GM19239 (cell line): ENCODE data around the gene SH2D2A.

Source experiments
- DNase-seq: peaks from one replicate; pipeline ENCODE4 v3.0.0; 2011; ENCODE audit warnings: low spot score; ENCODE audit not compliant: insufficient read length
- FAIRE-seq: peaks from 2 replicates; lab custom pipeline; 2011; peaks lifted over from hg19 to GRCh38; lab: Jason Lieb, UNC

SH2D2A gene

GRCh38 chr1:156805766-156806511 is 10.7 kb downstream of the SH2D2A start:
- DNase-seq (no peak), FAIRE-seq (no peak)

DNA sequence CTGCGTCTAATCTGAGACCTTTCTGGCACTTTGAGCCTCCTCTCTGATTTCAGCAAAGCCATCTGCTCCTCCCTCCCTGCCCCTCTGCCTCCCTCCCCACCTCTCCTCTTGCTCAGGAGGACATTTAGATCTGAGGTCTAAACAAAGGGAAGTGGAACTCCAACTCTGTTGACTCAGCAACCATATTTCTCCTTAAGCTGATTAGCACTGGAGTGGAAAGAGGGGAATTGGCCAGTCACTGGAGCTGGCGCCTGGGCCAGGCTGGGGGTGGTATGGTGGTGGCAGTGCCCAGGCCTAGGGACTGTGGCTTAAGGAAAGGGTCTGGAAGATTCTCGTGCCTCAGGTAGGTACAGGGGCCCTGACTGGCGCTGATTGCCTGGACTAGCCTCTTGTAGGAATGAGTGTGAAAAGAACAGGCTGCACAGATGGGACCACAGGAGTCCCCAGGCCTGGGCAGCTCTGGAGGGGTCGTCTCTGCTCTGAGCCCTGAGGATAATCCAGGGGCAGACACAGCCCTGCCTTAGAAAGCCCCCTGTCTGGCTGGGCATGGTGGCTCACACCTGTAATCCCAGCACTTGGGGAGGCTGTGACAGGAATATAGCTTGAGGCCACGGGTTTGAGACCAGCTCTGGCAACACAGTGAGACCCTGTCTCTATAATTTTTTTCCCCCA is 11.9 kb downstream of the SH2D2A start:
- DNase-seq (no peak), FAIRE-seq (no peak)

DNA sequence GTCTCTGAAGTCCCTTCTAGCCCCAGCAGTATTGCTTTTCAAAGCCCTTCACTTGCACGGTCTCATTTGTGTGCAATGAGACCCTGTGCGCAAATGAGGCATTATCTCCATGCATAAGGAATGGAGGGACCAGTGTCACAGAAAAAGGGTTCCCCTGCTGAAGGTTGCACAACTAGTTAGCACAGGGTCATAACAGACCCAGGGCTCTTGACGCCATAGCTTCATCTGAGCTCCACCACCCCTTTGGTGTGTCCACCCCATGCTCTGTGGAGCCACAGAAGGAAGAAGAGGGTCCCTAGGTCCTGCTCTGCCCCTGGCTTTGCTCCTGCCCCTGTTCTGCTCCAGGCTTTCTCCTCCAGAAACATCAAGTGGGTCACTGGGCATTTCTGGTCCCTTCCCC is 12.6 kb downstream of the SH2D2A start:
- DNase-seq: no peak
- no peak for FAIRE-seq

DNA sequence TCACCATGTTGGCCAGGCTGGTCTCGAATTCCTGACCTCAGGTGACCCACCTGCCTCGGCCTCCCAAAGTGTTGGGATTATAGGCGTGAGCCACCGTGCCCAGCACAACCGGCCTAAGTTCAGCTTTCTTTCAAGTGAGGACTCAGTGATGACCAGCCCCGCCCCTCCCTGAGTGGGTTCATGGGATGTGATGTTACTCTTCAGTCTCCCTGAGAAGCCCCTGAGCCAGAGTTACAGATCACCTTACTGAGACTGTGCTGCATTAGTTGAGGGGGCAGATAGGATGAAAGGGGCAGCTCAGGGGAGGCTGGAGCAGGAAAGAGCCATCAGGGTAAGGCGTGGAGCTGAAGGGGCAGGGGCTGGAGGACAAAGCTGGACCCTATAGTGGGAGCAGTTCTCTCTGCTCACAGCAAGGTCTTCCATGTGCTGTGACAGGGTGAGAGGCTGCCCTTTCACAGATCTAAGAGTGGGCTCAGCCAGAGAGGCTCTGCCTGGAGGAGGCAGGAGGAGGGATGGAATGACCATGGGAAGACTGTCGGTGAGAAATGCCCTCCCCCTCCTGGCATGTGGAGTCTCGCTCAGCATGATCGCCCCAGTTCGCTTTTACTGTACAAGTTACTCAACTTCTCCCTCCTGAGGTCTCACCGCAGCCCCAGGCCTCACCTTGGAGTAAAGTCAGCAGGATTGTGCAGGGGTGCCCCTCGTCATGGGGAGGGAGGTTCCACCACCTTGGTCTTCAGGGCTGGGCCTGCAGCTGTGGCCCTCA is 13.4 kb downstream of the SH2D2A start:
- no peak for DNase-seq
- FAIRE-seq: no peak

- no peak for DNase-seq
- FAIRE-seq: no peak
Measured at GRCh38 chr1:156802421-156802935, 14.2 kb downstream of the SH2D2A start.

GRCh38 chr1:156801409-156802121 is 15.1 kb downstream of the SH2D2A start:
- FAIRE-seq (no peak), DNase-seq (no peak)

DNA sequence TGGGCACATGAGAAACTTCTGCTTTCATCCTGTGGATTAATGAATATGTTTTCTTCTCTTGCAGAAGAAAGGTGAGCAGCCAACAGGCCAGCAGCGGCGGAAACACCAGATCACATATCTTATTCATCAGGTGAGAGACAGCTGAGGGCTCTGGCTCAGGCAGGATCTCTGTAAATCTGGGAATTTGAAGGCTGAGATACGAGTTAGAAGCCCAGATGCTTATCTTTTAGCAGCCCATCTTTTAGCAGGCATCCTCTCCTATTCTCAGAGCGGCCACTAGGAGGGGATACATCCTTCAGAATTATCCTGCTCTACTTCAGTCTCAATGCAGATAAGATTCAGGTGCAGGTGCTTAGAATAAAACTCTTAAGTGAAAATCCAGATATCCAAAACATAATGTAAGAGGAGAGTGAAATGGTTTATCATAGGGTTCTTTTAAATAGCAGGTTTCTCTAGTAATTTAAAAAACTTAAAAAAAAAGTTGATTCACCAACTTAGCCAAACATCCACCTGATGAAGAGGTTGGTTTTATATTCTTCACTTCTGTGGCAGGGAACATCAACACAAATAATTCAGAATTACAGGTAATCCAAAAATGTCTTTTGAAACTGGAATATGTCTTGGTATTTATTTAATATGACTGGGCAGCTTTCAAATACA is 19.3 kb downstream of the SH2D2A start:
- FAIRE-seq: peak; percentile 90
- DNase-seq: no peak

GRCh38 chr1:156796340-156797097 is 20.1 kb downstream of the SH2D2A start:
- FAIRE-seq: no peak

DNA sequence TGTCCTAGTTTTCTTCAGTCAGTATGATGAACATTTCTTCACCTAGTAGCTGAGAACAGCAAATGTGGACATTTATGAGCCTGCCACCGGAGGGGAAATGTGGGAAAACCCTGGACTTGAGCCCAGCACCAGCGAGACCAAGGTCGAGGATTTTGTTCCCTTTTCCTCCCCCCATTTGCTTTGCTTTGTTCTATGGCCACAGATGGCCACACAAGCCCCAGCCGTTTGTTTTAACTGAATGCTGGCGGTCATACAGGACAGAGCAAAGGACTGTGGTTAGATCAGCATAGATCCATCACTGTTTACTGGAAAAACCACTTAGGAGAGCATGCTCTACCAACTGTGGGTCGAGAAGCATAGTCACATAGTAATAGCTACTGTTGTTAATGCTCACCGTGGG is 20.9 kb downstream of the SH2D2A start:
- FAIRE-seq (no peak), DNase-seq (no peak)

More at GRCh38 chr1:156796340-156797097, 20.1 kb downstream of the SH2D2A start:
- DNase-seq: no peak

DNA sequence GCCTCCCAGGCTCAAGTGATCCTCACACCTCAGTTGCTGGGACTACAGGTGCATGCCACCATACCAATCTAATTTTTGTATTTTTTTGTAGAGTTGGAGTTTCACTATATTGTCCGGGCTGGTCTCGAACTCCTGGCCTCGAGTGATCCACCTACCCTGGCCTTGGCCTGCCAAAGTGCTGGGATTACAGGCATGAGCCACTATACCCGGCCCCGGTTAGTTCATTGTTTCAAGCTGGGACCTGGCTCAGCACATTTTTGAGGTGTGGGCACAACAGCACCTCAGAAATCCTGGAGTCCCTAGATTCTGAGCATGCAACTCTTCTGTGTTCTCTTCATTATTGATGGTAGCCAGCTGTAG is 21.3 kb downstream of the SH2D2A start:
- FAIRE-seq (no peak), DNase-seq (no peak)

GRCh38 chr1:156794506-156795373 is 21.9 kb downstream of the SH2D2A start:
- DNase-seq: no peak
- FAIRE-seq: no peak

GRCh38 chr1:156789621-156790318 is 26.9 kb downstream of the SH2D2A start:
- no peak for DNase-seq
- no peak for FAIRE-seq

GRCh38 chr1:156788136-156788535 is 28.5 kb downstream of the SH2D2A start:
- FAIRE-seq (no peak), DNase-seq (no peak)

DNA sequence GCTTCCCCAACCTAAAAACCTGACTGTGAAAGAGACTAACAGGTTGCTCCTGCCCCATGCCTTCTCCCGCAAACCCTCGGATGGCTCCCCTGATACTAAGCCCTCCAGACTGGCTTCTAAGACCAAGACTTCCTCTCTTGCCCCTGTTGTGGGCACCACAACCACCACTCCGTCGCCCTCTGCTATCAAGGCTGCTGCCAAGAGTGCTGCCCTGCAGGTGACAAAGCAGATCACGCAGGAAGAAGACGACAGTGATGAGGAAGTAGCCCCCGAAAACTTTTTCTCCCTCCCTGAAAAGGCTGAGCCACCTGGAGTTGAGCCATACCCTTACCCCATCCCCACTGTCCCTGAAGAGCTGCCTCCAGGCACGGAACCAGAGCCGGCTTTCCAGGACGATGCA is 30.0 kb downstream of the SH2D2A start:
- DNase-seq (no peak), FAIRE-seq (no peak)

DNA sequence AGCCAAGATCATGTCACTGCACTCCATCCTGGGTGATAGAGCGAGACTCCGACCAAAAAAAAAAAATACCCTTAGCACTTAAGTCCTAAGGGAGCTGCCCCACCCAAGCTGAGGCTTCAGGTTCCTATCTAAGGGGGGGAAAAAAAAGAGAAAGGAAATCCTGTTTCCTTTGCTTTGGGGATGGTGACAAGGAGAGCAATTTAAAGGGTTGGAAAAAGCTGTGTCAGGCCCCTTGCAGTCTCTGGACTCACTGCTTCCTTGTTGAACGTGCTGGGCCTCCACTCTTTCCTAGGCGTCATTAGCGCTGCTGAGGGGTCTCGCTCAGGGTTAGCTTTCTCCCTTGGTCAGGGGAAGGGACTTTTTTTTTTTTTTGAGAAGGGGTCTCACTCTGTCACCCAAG is 31.2 kb downstream of the SH2D2A start:
- FAIRE-seq (no peak), DNase-seq (no peak)

GRCh38 chr1:156781585-156782186 is 35.0 kb downstream of the SH2D2A start:
- no peak for DNase-seq

DNA sequence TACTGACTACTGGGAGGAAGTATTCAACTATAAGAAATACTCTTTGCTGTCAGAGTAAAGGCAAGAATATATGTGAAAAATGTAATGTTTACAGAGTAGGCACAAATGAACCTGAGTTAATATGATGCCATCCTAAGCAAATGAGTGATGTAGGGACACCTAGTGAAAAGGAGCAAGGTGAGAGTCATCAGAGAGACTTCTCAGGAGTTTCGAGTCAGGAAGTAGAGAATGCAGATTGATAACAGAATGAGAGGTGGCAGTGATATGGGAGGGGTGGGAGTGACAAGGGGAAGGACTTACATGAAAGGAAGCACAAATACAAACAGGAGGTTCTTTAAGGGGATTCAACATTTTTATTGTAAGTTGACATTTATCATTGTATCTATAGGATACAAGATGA is 39.1 kb downstream of the SH2D2A start:
- no peak for FAIRE-seq

More at GRCh38 chr1:156781585-156782186, 35.0 kb downstream of the SH2D2A start:
- FAIRE-seq: no peak

More for the DNA sequence above, 39.1 kb downstream of the SH2D2A start:
- DNase-seq: no peak
